MM.1S (cell line): Measurements from ENCODE around the gene CADM2.

ENCODE experiments used
- CTCF ChIP-seq: fragments of 300-600 bp; sonication (generic); IDR thresholded peaks from 2 replicates; pipeline ENCODE4 v1.5.1; 2016; ENCODE audit warnings: antibody characterized with exemption, low read length, mixed read lengths
- EZH2 ChIP-seq: fragments of 300-600 bp; sonication (generic); optimal IDR thresholded peaks from 2 replicates; pipeline ENCODE3; 2017; ENCODE audit warnings: low read depth, mild to moderate bottlenecking, antibody characterized with exemption, low read length, mixed read lengths
- EZH2phosphoT487 ChIP-seq: fragments of 300-600 bp; sonication (generic); IDR thresholded peaks from 2 replicates; pipeline ENCODE4 v1.6.1; 2018; ENCODE audit warnings: antibody characterized with exemption, low read length

DNA sequence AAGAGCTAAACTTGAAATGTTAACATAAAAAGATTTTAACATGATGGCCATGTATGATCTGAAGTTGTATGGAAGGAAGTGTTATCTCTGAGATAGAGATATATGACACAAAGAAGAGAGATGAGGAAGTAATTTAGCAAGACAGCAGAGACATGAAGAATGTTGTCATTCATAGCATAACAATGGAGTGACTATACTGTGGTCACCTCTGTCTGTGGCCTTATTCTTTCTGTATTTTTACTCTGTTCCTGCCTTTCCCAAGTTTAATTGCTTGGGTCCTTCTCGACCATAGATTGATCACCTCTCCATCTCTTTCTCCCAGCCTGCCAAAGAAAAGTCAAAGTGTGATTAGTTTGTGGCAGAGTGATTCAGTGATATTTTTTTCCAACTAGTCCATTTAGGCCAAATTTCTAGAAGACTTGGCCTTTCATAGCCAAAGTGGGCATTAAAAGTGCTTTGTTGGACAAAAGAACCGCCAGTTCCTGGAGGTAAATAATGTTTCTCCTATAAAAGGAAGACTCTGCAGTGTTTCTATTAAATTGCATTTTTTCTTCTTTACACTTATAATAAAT, 711.9 kb downstream of the CADM2 start:
- TF ChIP-seq CTCF (no peak), EZH2 (no peak), EZH2phosphoT487 (no peak)
